Choroid plexus epithelial cell (primary cell): ENCODE results near the gene PCDHB13.
"Not testable (repeated sequence)": the region's sequence is repeated elsewhere in the genome, so short reads cannot be mapped to it uniquely, and the experiment has no call there.

Experiments used
- DNase-seq: peaks from one replicate; pipeline ENCODE4 v3.0.0-alpha.2; 2010; ENCODE audit warnings: low read depth
- H3K4me3 ChIP-seq: 2 replicates; pipeline ENCODE4 v1.5.1; 2011; ENCODE audit warnings: low read depth, mild to moderate bottlenecking, control low read depth, low read length, moderate library complexity
- CTCF ChIP-seq: conservative IDR thresholded peaks from 2 replicates; pipeline ENCODE4 v1.5.1; 2011; ENCODE audit warnings: low read depth, mild to moderate bottlenecking, control low read depth, inconsistent platforms, low read length, moderate library complexity

Gene PCDHB13

GRCh38 chr5:141208478-141208877 lies 5.2 kb upstream of the PCDHB13 start, which contains the start of gene PCDHB12:
PCDHB12 (plus strand) TSS chr5:141208719; CDS start chr5:141208908, 189 bp downstream.
- no peak within 1 kb of the TSS for H3K4me3 ChIP-seq
- DNase-seq: peak; percentile 1
- no peak for TF ChIP-seq CTCF

- not testable (repeated sequence) for H3K4me3 ChIP-seq, DNase-seq
Observed at GRCh38 chr5:141210281-141210680, 3.4 kb upstream of the PCDHB13 start.

- DNase-seq, H3K4me3 ChIP-seq: not testable (repeated sequence)
Observed at GRCh38 chr5:141210849-141211248, 2.9 kb upstream of the PCDHB13 start.

GRCh38 chr5:141214583-141214982 lies 864 bp downstream of the PCDHB13 start:
- DNase-seq: not testable (repeated sequence)

GRCh38 chr5:141215504-141215903 lies 1.8 kb downstream of the PCDHB13 start:
- DNase-seq, H3K4me3 ChIP-seq: not testable (repeated sequence)

More at GRCh38 chr5:141214583-141214982, 864 bp downstream of the PCDHB13 start:
- H3K4me3 ChIP-seq: not testable (repeated sequence)

GRCh38 chr5:141216035-141216434 lies 2.3 kb downstream of the PCDHB13 start:
- not testable (repeated sequence) for H3K4me3 ChIP-seq

GRCh38 chr5:141223112-141223783 lies 9.5 kb downstream of the PCDHB13 start, which contains the start of gene PCDHB14:
PCDHB14 (plus strand) TSS chr5:141223343; CDS start chr5:141223506, 163 bp downstream.
- peak; percentile 18 for DNase-seq
- TF ChIP-seq CTCF: no peak
- H3K4me3 ChIP-seq: no peak within 1 kb of the TSS

More at GRCh38 chr5:141216035-141216434, 2.3 kb downstream of the PCDHB13 start:
- DNase-seq: not testable (repeated sequence)

GRCh38 chr5:141224844-141225243 lies 11.1 kb downstream of the PCDHB13 start:
- DNase-seq: not testable (repeated sequence)

GRCh38 chr5:141225421-141225820 lies 11.7 kb downstream of the PCDHB13 start:
- DNase-seq, H3K4me3 ChIP-seq: not testable (repeated sequence)

More at GRCh38 chr5:141224844-141225243, 11.1 kb downstream of the PCDHB13 start:
- not testable (repeated sequence) for H3K4me3 ChIP-seq

GRCh38 chr5:141234109-141234667 lies 20.5 kb downstream of the PCDHB13 start:
- DNase-seq: peak; percentile 2
- TF ChIP-seq CTCF: peak; percentile 18
- H3K4me3 ChIP-seq: no peak overlapping the region

- DNase-seq, H3K4me3 ChIP-seq: not testable (repeated sequence)
Observed at GRCh38 chr5:141235922-141236321, 22.2 kb downstream of the PCDHB13 start.
